Thyroid gland (tissue), 4 donors: ENCODE data around the gene NDUFA8.

Experiments
- CTCF ChIP-seq, 6 experiments: fragments of 200-600 bp in 3 of 6; fragments of 450-650 bp in 3 of 6; sonication (generic) in 3 of 6; IDR thresholded peaks; one replicate each; pipeline ENCODE4 v1.5.1; 2016 to 2019; ENCODE audit warnings: antibody characterized with exemption in 6 of 6, mild to moderate bottlenecking in 2 of 6, inconsistent platforms in 1 of 6, moderate library complexity in 1 of 6
- POLR2A ChIP-seq, 2 donors: fragments of 450-650 bp; IDR thresholded peaks; one replicate each; pipeline ENCODE4 v1.6.1; 2017; ENCODE audit warnings: antibody characterized with exemption in 2 of 2, mild to moderate bottlenecking in 2 of 2, moderate library complexity in 1 of 2

GRCh38 chr9:122164286-122164685 lies 4.7 kb upstream of the NDUFA8 start:
- TF ChIP-seq CTCF (IDR thresholded peaks at IDR 0.05) = no peak
- no peak for TF ChIP-seq POLR2A (IDR thresholded peaks at IDR 0.05)
